Natural killer cell (primary cell): ENCODE measurements around the gene RPS6KA5. TPM values are rescaled to one million over a fixed set of nuclear protein-coding genes. Genes with fewer than 3 reads are reported as not detected.
A peak's percentile ranks its signal among the peaks of the same experiment; 100 is the strongest.
"Not testable (repeated sequence)": the region's sequence is repeated elsewhere in the genome, so short reads cannot be mapped to it uniquely, and the experiment has no call there.

Source experiments
- ATAC-seq, 3 donors: fragments of 150-1000 bp in 2 of 3; fragments of 200-7000 bp in 1 of 3; cut with Tn5 transposase; 1 replicate in 1 of 3; 2 replicates in 2 of 3; pipeline ENCODE4 v1.10.0; 2021; ENCODE audit warnings: mild to moderate bottlenecking in 2 of 3, moderate library complexity in 2 of 3
- DNase-seq, 2 donors: peaks; one replicate each; pipeline versions ENCODE4 v3.0.0 to v3.0.0-alpha.2; 2013 to 2021; ENCODE audit warnings: mixed read lengths in 1 of 2
- H3K27ac ChIP-seq: one replicate; pipeline ENCODE4 v1.5.1; 2013; ENCODE audit warnings: mild to moderate bottlenecking, low read length
- H3K27me3 ChIP-seq: one replicate; pipeline ENCODE4 v1.6.1; 2013; ENCODE audit warnings: low read length; ENCODE audit not compliant: control insufficient read depth, insufficient read depth
- H3K36me3 ChIP-seq: one replicate; pipeline ENCODE4 v1.6.1; 2013; ENCODE audit warnings: low read length; ENCODE audit not compliant: control insufficient read depth, insufficient read depth
- H3K4me1 ChIP-seq: one replicate; pipeline ENCODE4 v1.6.1; 2013; ENCODE audit warnings: low read length; ENCODE audit not compliant: control insufficient read depth, insufficient read depth
- H3K4me3 ChIP-seq: one replicate; pipeline ENCODE4 v1.5.1; 2013; ENCODE audit warnings: low read length
- H3K9me3 ChIP-seq: one replicate; pipeline ENCODE4 v1.6.1; 2013; ENCODE audit warnings: low read length; ENCODE audit not compliant: control insufficient read depth, insufficient read depth
- H3K27ac Mint-ChIP-seq, 2 donors: one replicate each; pipeline ENCODE4 v1.8.0; 2022; ENCODE audit warnings: mild to moderate bottlenecking in 2 of 2, mixed read lengths in 2 of 2, moderate library complexity in 1 of 2
- H3K27me3 Mint-ChIP-seq, 2 donors: one replicate each; pipeline ENCODE4 v1.8.0; 2022; ENCODE audit warnings: low read depth in 2 of 2, mixed read lengths in 2 of 2
- H3K36me3 Mint-ChIP-seq: one replicate; pipeline ENCODE4 v1.8.0; 2022; ENCODE audit warnings: mixed read lengths
- H3K4me1 Mint-ChIP-seq, 2 donors: one replicate each; pipeline ENCODE4 v1.8.0; 2022; ENCODE audit warnings: mixed read lengths in 2 of 2
- H3K4me3 Mint-ChIP-seq: one replicate; pipeline ENCODE4 v1.8.0; 2022; ENCODE audit warnings: mild to moderate bottlenecking, moderate library complexity, mixed read lengths
- H3K9me3 Mint-ChIP-seq, 2 donors: one replicate each; pipeline ENCODE4 v1.8.0; 2022; ENCODE audit warnings: mixed read lengths in 2 of 2
- WGBS: methylation state at CpG from one replicate; pipeline ENCODE4 v1.1.7; 2013; ENCODE audit warnings: missing lambda C conversion rate; ENCODE audit not compliant: insufficient coverage; 5-methylcytosine and 5-hydroxymethylcytosine counted together
- intact Hi-C: fragments of 100-400 bp; cut with micrococcal nuclease; formaldehyde crosslinking; loops from one replicate; pipeline ENCODE4 v1.14.2; 2022
- total RNA-seq, 4 donors: library from RNA; stranded (reverse); fragments of 120-200 nt in 1 of 4; gene quantifications; one replicate each; pipeline versions ENCODE4 v1.2.3 to v1.2.4, GENCODE V29; 2013 to 2022
- TF ChIP-seq, protein P1 (sequence below): fragments of 200-600 bp; IDR thresholded peaks from one replicate; pipeline ENCODE4 v1.8.0; 2022; ENCODE audit warnings: antibody characterized with exemption

RPS6KA5 gene
- total RNA-seq, 3 donors from 2014 or later (not counting 1 experiment from before 2014, with no cell fraction given) = 24.1 to 28.5 (median 27.9) TPM

DNA sequence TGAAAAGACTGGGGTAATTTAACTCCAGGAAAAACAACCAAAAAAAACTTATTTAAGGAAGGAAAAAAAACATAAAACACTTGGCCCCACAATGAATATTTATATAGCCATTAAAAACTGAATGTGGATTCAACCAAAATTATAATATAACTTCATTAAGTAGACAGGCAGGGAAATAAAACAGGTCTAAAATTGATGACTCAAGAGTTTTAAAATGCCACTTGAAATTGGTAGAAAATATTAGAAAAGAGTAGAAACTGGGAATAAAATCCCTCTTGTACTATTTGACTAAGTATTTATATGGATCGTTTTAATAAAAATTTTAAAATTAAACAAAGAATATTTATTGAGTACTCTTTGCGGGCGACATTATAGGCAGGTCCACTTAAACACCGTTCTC is 28.8 kb downstream of the RPS6KA5 start:
- no peaks in the 10 kb centered on the region for H3K9me3 ChIP-seq
- Mint-ChIP-seq H3K4me1 (peaks cover 14 to 43% of the 10 kb centered on the region in 2 donors), H3K27ac (no peak overlapping the region), H3K27me3 (no peaks in the 10 kb centered on the region), H3K9me3 (no peaks in the 10 kb centered on the region), H3K4me3 (no peak overlapping the region), H3K36me3 (no peaks in the 10 kb centered on the region)
- ATAC-seq = no peak
- no peak overlapping the region for H3K27ac ChIP-seq
- DNase-seq = no peak
- TF ChIP-seq, protein P1, sequence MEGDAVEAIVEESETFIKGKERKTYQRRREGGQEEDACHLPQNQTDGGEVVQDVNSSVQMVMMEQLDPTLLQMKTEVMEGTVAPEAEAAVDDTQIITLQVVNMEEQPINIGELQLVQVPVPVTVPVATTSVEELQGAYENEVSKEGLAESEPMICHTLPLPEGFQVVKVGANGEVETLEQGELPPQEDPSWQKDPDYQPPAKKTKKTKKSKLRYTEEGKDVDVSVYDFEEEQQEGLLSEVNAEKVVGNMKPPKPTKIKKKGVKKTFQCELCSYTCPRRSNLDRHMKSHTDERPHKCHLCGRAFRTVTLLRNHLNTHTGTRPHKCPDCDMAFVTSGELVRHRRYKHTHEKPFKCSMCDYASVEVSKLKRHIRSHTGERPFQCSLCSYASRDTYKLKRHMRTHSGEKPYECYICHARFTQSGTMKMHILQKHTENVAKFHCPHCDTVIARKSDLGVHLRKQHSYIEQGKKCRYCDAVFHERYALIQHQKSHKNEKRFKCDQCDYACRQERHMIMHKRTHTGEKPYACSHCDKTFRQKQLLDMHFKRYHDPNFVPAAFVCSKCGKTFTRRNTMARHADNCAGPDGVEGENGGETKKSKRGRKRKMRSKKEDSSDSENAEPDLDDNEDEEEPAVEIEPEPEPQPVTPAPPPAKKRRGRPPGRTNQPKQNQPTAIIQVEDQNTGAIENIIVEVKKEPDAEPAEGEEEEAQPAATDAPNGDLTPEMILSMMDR = no peak
- H3K4me3 ChIP-seq = no peak overlapping the region
- no peaks in the 10 kb centered on the region for H3K36me3 ChIP-seq
- intact Hi-C loops = no loop called here
- H3K27me3 ChIP-seq = no peaks in the 10 kb centered on the region
- H3K4me1 ChIP-seq = peaks cover 4% of the 10 kb centered on the region
- 100% methylated on average over 3 of the region's 4 CpGs for WGBS

DNA sequence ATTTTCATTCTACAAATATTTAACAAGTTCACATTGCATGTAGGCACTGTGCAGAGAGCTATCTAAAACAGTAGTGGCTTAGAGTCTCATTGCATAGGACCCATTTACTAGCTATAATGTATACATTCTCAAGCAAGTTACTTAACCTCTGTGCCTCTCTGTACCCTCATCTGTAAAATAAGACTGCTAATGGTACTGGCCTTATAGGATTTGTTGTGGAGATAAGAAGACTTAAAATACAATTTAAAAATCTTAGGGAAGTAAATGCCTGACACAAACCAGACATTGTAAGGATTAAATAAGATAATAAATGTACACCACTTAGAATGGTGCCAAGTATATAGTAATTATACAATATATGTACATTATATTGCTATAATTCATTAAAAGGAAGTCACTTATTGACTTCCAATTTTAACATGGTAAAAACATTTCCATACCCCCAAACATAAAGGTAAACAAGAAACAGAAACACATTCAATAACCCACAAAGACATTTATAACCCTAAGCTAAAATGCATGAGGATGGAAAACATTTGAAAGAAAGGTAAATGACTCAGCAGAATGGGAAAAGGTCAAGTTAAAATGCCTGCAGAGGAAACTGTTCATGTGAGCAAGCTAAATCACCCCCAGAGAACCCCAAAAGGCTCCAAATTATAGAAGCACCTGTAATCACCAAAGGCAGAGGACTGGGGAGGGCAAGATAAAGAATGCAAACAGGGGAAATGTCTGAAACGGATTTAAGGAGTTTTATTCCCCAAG is 30.8 kb downstream of the RPS6KA5 start:
- Mint-ChIP-seq H3K27ac (no peak overlapping the region), H3K27me3 (no peaks in the 10 kb centered on the region), H3K4me1 (peaks cover 7 to 42% of the 10 kb centered on the region in 2 donors), H3K4me3 (no peak overlapping the region), H3K36me3 (no peaks in the 10 kb centered on the region), H3K9me3 (no peaks in the 10 kb centered on the region)
- Histone ChIP-seq H3K4me3 (no peak overlapping the region), H3K4me1 (peaks cover 8% of the 10 kb centered on the region), H3K27ac (no peak overlapping the region), H3K36me3 (no peaks in the 10 kb centered on the region), H3K9me3 (no peaks in the 10 kb centered on the region), H3K27me3 (no peaks in the 10 kb centered on the region)
- WGBS = 83% methylated on average over 1 of the region's 1 CpG
- intact Hi-C loops = no loop called here
- DNase-seq (no peak), ATAC-seq (no peak)
- TF ChIP-seq, protein P1 = no peak

DNA sequence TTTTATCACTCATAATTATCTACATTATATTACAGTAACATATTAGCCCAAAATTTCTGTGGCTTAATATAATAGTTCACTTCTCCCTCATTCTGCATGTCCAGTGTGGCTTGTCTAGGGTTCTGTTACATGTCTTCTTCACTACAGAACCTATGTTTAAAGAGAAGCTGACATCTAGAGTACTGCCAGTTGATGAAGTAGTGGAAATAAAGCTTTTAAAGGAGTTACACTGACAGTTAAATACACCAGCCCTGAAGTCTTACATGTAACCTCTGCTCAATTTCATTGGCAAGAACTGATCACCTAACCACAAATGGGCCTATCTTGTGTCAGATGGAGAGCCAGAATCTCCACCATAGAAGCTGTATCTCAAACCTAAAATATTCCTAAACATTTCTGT is 32.9 kb downstream of the RPS6KA5 start:
- peaks cover 22 to 48% of the 10 kb centered on the region in 2 donors for H3K4me1 Mint-ChIP-seq
- Histone ChIP-seq H3K27me3 (no peaks in the 10 kb centered on the region), H3K4me3 (no peak overlapping the region), H3K27ac (no peak overlapping the region), H3K4me1 (peaks cover 16% of the 10 kb centered on the region), H3K9me3 (no peaks in the 10 kb centered on the region), H3K36me3 (no peaks in the 10 kb centered on the region)
- intact Hi-C loops = no loop called here
- no peaks in the 10 kb centered on the region for H3K36me3 Mint-ChIP-seq
- no peak overlapping the region for H3K27ac Mint-ChIP-seq
- ATAC-seq = no peak
- TF ChIP-seq, protein P1 = no peak
- no peaks in the 10 kb centered on the region for H3K27me3 Mint-ChIP-seq
- H3K4me3 Mint-ChIP-seq = no peak overlapping the region
- no peaks in the 10 kb centered on the region for H3K9me3 Mint-ChIP-seq
- no peak for DNase-seq

DNA sequence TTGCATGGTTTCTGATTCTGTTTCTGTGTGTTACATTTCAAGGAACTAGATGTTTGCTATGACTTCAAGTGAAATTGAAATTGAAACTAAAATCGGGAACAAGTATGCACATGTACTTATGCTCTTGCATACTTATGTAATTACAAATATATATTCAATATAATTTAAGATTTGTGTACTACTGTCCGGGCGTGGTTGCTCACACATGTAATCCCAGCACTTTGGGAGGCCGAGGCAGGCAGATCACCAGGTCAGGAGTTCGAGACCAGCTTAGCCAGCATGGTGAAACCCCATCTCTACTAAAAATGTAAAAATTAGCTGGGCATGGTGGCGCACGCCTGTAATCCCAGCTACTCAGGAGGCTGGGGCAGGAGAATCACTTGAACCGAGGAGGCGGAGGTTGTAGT is 37.8 kb downstream of the RPS6KA5 start:
- Histone ChIP-seq H3K4me3 (peak overlapping the region; percentile 48), H3K27ac (peak overlapping the region; percentile 85), H3K4me1 (peaks cover 18% of the 10 kb centered on the region)
- not testable (repeated sequence) for H3K9me3 ChIP-seq, H3K9me3 Mint-ChIP-seq, H3K27me3 ChIP-seq, H3K36me3 ChIP-seq, H3K36me3 Mint-ChIP-seq, H3K27me3 Mint-ChIP-seq
- intact Hi-C loops = loop anchor here (2.0 kb wide), 1 partner anchor 38 kb away; the partner anchor contains the start of gene RPS6KA5
- ATAC-seq (peak; percentile 86), DNase-seq (peak; percentile 17 to 65)
- Mint-ChIP-seq H3K27ac (peak overlapping the region; percentile 85 to 90), H3K4me1 (peaks cover 36 to 39% of the 10 kb centered on the region in 2 donors), H3K4me3 (peak overlapping the region; percentile 87)
- 7% methylated on average over 4 of the region's 9 CpGs for WGBS
